Measurements from ENCODE around the gene RRBP1. TPM values are rescaled to one million over a fixed set of nuclear protein-coding genes. Genes with fewer than 3 reads are reported as not detected.

Gene RRBP1
- total and polyA plus RNA-seq, 2 experiments from 2014 or later: 193 to 242 TPM

DNA sequence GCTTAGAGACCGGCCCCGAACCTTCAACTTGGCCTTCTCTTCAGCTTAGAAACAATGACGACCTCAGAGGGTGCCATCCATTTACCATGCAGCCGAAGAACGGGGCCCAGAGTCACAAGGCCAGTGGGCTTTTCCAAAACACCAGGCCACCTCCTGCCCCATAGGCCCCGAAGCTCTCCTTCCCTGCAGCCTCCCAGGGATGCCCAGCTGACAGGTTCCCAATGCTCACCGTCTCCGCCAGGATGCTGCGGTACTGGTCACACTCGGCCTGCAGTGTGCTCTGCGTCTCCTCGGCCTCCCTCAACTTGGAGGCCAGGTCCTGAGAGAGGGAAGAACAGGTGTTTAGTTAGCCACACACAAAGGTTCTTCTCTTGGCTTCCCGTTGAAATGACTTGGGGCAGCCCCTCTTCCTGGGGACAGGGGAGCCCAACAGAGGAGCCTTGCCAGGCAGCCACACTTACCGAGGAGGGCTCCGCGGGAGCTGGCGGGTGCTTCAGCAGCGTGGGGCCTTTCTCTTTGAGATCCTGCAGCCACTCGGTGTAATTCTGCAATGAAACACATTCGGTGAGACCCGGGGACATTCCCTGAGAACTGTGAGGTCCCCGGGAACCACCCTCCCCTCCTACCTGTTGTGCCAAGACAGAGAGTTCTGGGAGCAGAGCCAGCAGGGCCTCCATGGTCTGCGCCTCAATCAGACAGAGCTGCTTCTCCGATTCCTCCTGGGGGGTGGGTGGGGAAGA is 60.6 kb downstream of the RRBP1 start:
- no peak overlapping the region for H2AFZ ChIP-seq
- H4K20me1 ChIP-seq (ENCODE audit: insufficient read depth, poor library complexity, severe bottlenecking): peaks cover 19% of the 10 kb centered on the region
- TF ChIP-seq EZH2phosphoT487 (IDR thresholded peaks at IDR 0.05; ENCODE audit: low read depth, severe bottlenecking, unreplicated experiment): no peak
- TF ChIP-seq, protein P1, sequence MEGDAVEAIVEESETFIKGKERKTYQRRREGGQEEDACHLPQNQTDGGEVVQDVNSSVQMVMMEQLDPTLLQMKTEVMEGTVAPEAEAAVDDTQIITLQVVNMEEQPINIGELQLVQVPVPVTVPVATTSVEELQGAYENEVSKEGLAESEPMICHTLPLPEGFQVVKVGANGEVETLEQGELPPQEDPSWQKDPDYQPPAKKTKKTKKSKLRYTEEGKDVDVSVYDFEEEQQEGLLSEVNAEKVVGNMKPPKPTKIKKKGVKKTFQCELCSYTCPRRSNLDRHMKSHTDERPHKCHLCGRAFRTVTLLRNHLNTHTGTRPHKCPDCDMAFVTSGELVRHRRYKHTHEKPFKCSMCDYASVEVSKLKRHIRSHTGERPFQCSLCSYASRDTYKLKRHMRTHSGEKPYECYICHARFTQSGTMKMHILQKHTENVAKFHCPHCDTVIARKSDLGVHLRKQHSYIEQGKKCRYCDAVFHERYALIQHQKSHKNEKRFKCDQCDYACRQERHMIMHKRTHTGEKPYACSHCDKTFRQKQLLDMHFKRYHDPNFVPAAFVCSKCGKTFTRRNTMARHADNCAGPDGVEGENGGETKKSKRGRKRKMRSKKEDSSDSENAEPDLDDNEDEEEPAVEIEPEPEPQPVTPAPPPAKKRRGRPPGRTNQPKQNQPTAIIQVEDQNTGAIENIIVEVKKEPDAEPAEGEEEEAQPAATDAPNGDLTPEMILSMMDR (IDR thresholded peaks at IDR 0.05; ENCODE audit: poor library complexity): no peak
- no peak for TF ChIP-seq EZH2 (IDR thresholded peaks at IDR 0.05; ENCODE audit: borderline replicate concordance)
- no peaks in the 10 kb centered on the region for H3K4me1 ChIP-seq (ENCODE audit: insufficient read depth)
- H3K27ac ChIP-seq: no peak overlapping the region
- 96% methylated on average over 24 of the region's 24 CpGs for WGBS (ENCODE audit: low lambda C conversion rate, missing lambda C conversion rate)
- H3K79me2 ChIP-seq: no peaks in the 10 kb centered on the region
- H3K27me3 ChIP-seq: no peaks in the 10 kb centered on the region
- H3K4me2 ChIP-seq: no peak overlapping the region
- H3K4me3 ChIP-seq: no peak overlapping the region
- no peaks in the 10 kb centered on the region for H3K9me3 ChIP-seq (ENCODE audit: low read depth)
- no peak for DNase-seq (ENCODE audit: low spot score)
- H3K36me3 ChIP-seq (replicated peaks; ENCODE audit: insufficient read depth, low read depth): peaks cover 6% of the 10 kb centered on the region
- H3K9me2 ChIP-seq (replicated peaks; ENCODE audit: insufficient read depth): no peaks in the 10 kb centered on the region

DNA sequence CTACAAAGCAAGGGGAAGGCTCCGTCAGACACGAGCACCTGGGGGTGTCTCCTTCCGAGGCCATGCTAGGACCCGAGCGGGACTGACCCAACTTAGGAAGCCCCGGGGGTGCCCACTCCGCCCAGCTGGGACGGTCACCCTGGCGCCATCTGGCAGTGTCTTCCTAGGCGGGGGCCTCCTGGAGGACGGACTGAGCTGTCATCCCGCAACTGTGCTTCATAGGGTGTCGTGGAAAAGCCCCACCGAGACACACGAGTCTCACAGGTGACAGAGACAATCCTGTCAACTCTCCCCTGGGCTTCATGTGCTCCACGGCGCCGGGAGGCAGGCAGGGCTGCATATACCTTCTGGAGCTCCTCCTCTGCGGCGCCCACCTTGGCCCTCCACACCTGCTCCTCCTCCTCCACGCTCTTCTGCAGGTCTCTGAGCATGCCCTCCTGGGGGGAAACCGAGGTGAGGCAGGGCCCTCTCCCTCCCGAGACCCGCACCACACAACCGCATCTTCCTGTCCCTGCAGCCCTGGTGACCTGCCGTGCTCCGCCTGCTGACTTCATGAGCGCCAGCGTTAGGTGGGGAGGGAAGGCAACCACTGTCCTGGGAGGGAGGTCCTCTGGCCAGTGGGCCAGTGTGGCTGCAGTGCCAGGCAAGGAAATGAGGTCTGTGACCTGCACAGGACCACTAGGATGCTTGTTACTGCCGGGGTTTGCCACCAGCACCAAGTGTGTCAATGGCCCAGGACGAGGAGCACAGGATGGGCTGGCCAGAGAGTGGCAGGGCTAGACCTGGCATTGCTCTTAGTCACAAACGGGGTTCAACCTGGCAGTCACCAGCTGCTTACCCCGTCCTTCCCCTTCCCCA is 61.4 kb downstream of the RRBP1 start:
- H3K36me3 ChIP-seq (replicated peaks; ENCODE audit: insufficient read depth, low read depth): peaks cover 6% of the 10 kb centered on the region
- TF ChIP-seq EZH2phosphoT487 (IDR thresholded peaks at IDR 0.05; ENCODE audit: low read depth, severe bottlenecking, unreplicated experiment): no peak
- TF ChIP-seq, protein P1 (IDR thresholded peaks at IDR 0.05; ENCODE audit: poor library complexity): no peak
- DNase-seq (ENCODE audit: low spot score): no peak
- WGBS (ENCODE audit: low lambda C conversion rate, missing lambda C conversion rate): 97% methylated on average over 33 of the region's 33 CpGs
- no peaks in the 10 kb centered on the region for H3K9me3 ChIP-seq (ENCODE audit: low read depth)
- no peaks in the 10 kb centered on the region for H3K9me2 ChIP-seq (replicated peaks; ENCODE audit: insufficient read depth)
- no peak overlapping the region for H2AFZ ChIP-seq
- H3K4me1 ChIP-seq (ENCODE audit: insufficient read depth): peaks cover 2% of the 10 kb centered on the region
- peaks cover 19% of the 10 kb centered on the region for H4K20me1 ChIP-seq (ENCODE audit: insufficient read depth, poor library complexity, severe bottlenecking)
- H3K4me3 ChIP-seq: no peak overlapping the region
- H3K79me2 ChIP-seq: no peaks in the 10 kb centered on the region
- H3K27me3 ChIP-seq: no peaks in the 10 kb centered on the region
- H3K27ac ChIP-seq: no peak overlapping the region
- no peak overlapping the region for H3K4me2 ChIP-seq

DNA sequence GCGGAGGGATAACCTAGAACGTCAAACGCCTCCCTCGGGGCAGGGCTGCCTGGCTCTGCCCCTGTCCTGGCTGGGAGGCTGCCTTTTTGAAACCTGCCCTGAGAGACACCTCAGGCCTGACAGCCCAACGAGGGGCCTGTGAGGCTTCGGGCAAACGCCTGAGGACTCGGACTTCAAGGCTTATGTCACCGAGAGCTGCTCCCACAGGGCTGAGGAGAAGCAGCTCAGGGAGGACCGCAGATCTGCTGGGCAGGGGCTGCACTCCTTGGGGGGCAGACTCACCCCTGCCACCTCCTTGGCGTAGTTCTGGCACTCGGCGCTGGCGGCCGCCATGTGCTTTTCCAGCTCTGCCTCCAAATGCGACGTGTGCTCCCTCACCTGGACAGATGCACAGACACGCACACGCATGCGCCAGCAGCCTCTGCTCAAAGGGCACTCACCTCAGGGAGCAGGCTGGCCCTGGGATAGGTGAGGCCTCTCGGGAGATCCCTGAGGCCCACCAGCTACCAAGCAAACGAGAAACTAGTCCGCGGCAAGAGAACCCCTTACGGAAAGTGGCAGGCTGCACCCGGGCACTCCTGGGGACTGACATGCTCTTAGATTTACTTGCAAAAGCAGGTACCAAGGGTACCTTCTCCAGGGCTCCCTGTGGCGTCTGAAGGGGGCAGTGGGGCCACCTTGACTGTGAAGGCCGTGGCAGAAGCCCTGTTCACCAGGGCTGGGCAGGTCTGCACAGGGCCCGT is 62.5 kb downstream of the RRBP1 start:
- no peaks in the 10 kb centered on the region for H3K27me3 ChIP-seq
- peaks cover 11% of the 10 kb centered on the region for H3K4me1 ChIP-seq (ENCODE audit: insufficient read depth)
- 85% methylated on average over 29 of the region's 29 CpGs for WGBS (ENCODE audit: low lambda C conversion rate, missing lambda C conversion rate)
- no peaks in the 10 kb centered on the region for H3K79me2 ChIP-seq
- H4K20me1 ChIP-seq (ENCODE audit: insufficient read depth, poor library complexity, severe bottlenecking): peaks cover 19% of the 10 kb centered on the region
- no peaks in the 10 kb centered on the region for H3K9me2 ChIP-seq (replicated peaks; ENCODE audit: insufficient read depth)
- no peak overlapping the region for H3K27ac ChIP-seq
- TF ChIP-seq EZH2phosphoT487 (IDR thresholded peaks at IDR 0.05; ENCODE audit: low read depth, severe bottlenecking, unreplicated experiment) (no peak), EZH2 (IDR thresholded peaks at IDR 0.05; ENCODE audit: borderline replicate concordance) (no peak)
- TF ChIP-seq, protein P1 (IDR thresholded peaks at IDR 0.05; ENCODE audit: poor library complexity): no peak
- H2AFZ ChIP-seq: no peak overlapping the region
- peaks cover 6% of the 10 kb centered on the region for H3K36me3 ChIP-seq (replicated peaks; ENCODE audit: insufficient read depth, low read depth)
- H3K9me3 ChIP-seq (ENCODE audit: low read depth): no peaks in the 10 kb centered on the region
- H3K4me3 ChIP-seq: no peak overlapping the region
- no peak overlapping the region for H3K4me2 ChIP-seq
- no peak for DNase-seq (ENCODE audit: low spot score)

All from hepatocyte (in vitro differentiated cells).